ENCODE data around the gene DLL3. TPM values are rescaled to one million over a fixed set of nuclear protein-coding genes. Genes with fewer than 3 reads are reported as not detected.

Gene DLL3
- total RNA-seq, 2 experiments from 2014 or later, result 1.3 to 1.6 TPM

DNA sequence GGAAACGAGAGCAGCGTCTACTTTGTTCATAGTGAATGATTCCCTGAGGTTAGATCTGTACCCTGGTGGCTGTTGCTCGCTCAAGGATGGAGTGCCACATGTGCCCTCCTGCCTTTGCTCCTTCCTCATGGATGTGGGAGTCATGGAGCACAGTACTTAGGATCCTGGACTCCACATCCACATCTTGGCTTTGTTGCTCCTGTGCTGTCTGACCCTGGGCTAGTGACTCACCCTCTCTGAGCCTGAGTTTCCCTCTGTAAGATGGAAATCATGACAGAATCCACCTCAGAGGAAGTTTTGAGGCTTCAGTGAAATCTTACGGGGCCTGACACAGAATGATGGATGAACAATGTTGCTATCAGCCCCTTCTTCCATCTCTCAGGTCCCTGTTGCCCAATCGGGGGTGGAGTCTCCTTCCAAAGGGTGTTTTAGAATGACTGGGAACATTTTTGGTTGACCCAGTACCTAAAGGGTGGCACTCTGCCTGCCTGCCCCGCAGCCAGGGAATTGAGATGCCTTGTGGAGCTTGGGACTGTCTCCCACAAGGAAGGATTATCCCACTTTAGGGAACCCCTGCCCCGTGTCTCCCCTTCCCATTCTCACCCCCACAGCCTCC lies 27.9 kb upstream of the DLL3 start:
- no peak for DNase-seq
- intact Hi-C loops (cut with micrococcal nuclease), result loop anchor here (10.0 kb wide), 1 partner anchor 64 kb away; the partner anchor contains the start of gene EID2B
- Mint-ChIP-seq H3K27ac (peak overlapping the region; percentile 84), H3K4me1 (ENCODE audit: low read depth) (peaks cover 32% of the 10 kb centered on the region), H3K36me3 (ENCODE audit: low read depth) (peaks cover 61% of the 10 kb centered on the region), H3K4me3 (no peak overlapping the region), H3K9me3 (no peaks in the 10 kb centered on the region), H3K27me3 (no peaks in the 10 kb centered on the region)
- peak; percentile 31 for ATAC-seq
- ChIA-PET POLR2A (interaction anchor here (0.9 to 1.8 kb wide), 3 partner anchors 8 to 36 kb away, joined by 3 to 6 read pairs (median 3); no protein-coding TSS in a partner anchor), CTCF (no interaction called here)
- TF ChIP-seq, protein P1, sequence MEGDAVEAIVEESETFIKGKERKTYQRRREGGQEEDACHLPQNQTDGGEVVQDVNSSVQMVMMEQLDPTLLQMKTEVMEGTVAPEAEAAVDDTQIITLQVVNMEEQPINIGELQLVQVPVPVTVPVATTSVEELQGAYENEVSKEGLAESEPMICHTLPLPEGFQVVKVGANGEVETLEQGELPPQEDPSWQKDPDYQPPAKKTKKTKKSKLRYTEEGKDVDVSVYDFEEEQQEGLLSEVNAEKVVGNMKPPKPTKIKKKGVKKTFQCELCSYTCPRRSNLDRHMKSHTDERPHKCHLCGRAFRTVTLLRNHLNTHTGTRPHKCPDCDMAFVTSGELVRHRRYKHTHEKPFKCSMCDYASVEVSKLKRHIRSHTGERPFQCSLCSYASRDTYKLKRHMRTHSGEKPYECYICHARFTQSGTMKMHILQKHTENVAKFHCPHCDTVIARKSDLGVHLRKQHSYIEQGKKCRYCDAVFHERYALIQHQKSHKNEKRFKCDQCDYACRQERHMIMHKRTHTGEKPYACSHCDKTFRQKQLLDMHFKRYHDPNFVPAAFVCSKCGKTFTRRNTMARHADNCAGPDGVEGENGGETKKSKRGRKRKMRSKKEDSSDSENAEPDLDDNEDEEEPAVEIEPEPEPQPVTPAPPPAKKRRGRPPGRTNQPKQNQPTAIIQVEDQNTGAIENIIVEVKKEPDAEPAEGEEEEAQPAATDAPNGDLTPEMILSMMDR (IDR thresholded peaks at IDR 0.05), result no peak

DNA sequence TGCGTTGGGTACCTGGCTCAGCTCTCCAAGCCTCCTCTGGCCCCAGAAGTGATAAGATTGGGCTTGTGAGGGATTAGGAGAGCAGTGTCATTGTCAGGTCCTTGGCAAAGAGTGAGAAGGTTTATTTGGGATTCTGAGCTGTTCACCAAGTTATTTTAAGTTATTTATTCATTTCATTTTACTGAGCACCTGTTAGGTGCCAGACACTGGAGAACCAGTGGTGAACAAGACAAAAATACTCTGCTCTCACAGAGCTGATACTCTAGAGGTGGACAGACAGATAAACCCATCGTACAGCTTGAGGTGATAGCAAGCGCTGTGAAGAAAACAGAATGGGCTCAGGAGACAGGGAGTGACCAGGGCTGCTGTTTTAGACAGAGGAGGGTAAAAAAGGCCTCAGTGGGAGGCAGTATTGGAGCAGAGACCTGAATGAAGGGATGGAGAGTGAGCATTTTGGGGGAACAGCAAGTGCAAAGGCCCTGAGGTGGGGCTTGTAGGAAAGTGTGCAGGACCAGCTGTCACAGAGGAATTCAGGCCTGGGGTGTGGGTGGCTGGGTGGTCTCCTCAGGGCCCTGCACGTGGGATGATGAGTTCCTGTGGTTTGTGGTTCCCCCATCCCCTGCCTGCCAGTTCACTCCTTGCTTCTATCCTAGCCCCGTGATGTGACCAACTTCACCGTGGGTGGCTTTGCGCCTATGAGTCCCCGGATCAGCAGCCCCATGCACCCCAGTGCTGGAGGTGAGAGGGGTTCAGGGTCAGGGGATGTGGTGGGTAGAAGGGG lies 26.8 kb upstream of the DLL3 start:
- H3K4me3 Mint-ChIP-seq, result no peak overlapping the region
- no peaks in the 10 kb centered on the region for H3K9me3 Mint-ChIP-seq
- intact Hi-C loops (cut with micrococcal nuclease), result loop anchor here (10.0 kb wide), 1 partner anchor 63 kb away; the partner anchor contains the start of gene EID2B
- peaks cover 32% of the 10 kb centered on the region for H3K4me1 Mint-ChIP-seq (ENCODE audit: low read depth)
- H3K36me3 Mint-ChIP-seq (ENCODE audit: low read depth), result peaks cover 61% of the 10 kb centered on the region
- ChIA-PET CTCF (interaction anchor here (0.9 kb wide), 1 partner anchor 62 kb away, joined by 4 read pairs; no protein-coding TSS in a partner anchor), POLR2A (interaction anchor here (0.9 to 1.8 kb wide), 5 partner anchors 9 to 35 kb away, joined by 3 to 6 read pairs (median 3); no protein-coding TSS in a partner anchor)
- DNase-seq (peak; percentile 36), ATAC-seq (no peak)
- TF ChIP-seq, protein P1 (IDR thresholded peaks at IDR 0.05), result no peak
- H3K27me3 Mint-ChIP-seq, result no peaks in the 10 kb centered on the region
- H3K27ac Mint-ChIP-seq, result peak overlapping the region; percentile 84

DNA sequence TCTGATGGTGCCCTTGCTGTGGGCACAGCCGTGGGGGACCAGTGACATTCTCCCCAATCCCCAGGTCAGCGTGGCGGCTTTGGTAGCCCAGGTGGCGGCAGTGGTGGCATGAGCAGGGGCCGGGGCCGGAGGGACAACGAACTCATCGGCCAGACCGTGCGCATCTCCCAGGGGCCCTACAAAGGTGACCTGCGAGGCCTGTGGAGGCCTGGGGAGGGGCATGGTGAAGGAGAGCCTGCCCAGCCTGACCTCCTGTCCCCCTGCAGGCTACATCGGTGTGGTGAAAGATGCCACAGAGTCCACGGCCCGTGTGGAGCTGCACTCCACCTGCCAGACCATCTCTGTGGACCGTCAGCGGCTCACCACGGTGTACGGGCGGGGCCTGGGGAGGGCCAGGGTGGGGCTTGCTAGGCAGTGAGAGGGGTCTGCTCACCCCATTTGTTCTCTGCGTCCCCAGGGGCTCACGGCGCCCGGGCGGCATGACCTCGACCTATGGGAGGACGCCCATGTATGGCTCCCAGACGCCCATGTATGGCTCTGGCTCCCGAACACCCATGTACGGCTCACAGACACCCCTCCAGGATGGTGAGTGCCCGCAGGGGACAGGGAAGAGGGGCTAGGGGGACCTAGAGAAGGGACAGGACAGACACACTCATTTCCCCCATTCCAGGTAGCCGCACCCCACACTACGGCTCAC lies 25.9 kb upstream of the DLL3 start:
- intact Hi-C loops (cut with micrococcal nuclease), result loop anchor here (10.0 kb wide), 1 partner anchor 62 kb away; the partner anchor contains the start of gene EID2B
- ChIA-PET CTCF (interaction anchor here (1.0 kb wide), 1 partner anchor 40 kb away, joined by 3 read pairs; no protein-coding TSS in a partner anchor), POLR2A (no interaction called here)
- TF ChIP-seq, protein P1 (IDR thresholded peaks at IDR 0.05), result no peak
- DNase-seq (no peak), ATAC-seq (no peak)
- H3K9me3 Mint-ChIP-seq, result no peaks in the 10 kb centered on the region
- no peak overlapping the region for H3K4me3 Mint-ChIP-seq
- no peak overlapping the region for H3K27ac Mint-ChIP-seq
- H3K36me3 Mint-ChIP-seq (ENCODE audit: low read depth), result peaks cover 58% of the 10 kb centered on the region
- no peaks in the 10 kb centered on the region for H3K27me3 Mint-ChIP-seq
- H3K4me1 Mint-ChIP-seq (ENCODE audit: low read depth), result peaks cover 32% of the 10 kb centered on the region

DNA sequence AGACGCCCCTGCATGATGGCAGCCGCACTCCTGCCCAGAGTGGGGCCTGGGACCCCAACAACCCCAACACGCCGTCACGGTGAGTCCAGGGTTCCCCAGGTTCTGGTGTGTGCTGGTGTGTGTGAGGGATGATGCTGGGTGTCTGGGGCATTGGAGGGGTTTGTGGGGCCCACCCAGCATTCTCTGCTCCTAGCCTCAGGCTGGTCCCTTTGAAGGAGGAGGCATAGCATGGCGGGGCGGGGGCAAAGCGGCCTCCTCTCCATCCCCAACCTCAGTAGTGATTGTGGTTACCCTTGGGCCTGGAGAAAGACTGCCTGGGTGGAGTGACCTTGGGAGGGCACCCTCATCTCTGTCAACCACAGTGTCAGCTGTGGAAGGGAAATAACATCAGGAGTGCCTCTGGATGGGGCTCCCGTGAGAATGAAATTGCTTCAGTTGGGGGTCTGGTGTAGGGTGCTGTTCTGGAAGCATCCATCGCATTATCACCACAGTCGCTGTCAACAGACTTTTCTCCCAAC lies 25.2 kb upstream of the DLL3 start:
- intact Hi-C loops (cut with micrococcal nuclease), result loop anchor here (10.0 kb wide), 1 partner anchor 61 kb away; the partner anchor contains the start of gene EID2B
- no peaks in the 10 kb centered on the region for H3K27me3 Mint-ChIP-seq
- peaks cover 55% of the 10 kb centered on the region for H3K36me3 Mint-ChIP-seq (ENCODE audit: low read depth)
- ChIA-PET POLR2A (no interaction called here), CTCF (interaction anchor here (0.6 to 5.2 kb wide), 22 partner anchors 8 to 75 kb away, joined by 3 to 52 read pairs (median 5); partner anchors contain the start of genes DLL3, EID2B and RPS16)
- TF ChIP-seq, protein P1 (IDR thresholded peaks at IDR 0.05), result no peak
- H3K4me3 Mint-ChIP-seq, result no peak overlapping the region
- H3K4me1 Mint-ChIP-seq (ENCODE audit: low read depth), result peaks cover 32% of the 10 kb centered on the region
- no peaks in the 10 kb centered on the region for H3K9me3 Mint-ChIP-seq
- DNase-seq (no peak), ATAC-seq (no peak)
- no peak overlapping the region for H3K27ac Mint-ChIP-seq

All from activated CD8-positive, alpha-beta T cell treated with anti-CD3 and anti-CD28 coated beads for 36 hours (primary cell).